HL-60 (cell line): ENCODE measurements around the gene TMEM242.

Source experiments
- CTCF ChIP-seq: IDR thresholded peaks from one replicate; pipeline ENCODE4 v1.5.1; 2011; ENCODE audit warnings: low read length, control low read depth, inconsistent platforms; ENCODE audit not compliant: insufficient read depth
- POLR2AphosphoS5 ChIP-seq: IDR thresholded peaks from 2 replicates; pipeline ENCODE4 v1.6.1; 2012; ENCODE audit warnings: low read depth
- REST ChIP-seq: IDR thresholded peaks from 2 replicates; pipeline ENCODE4 v1.6.1; 2012; ENCODE audit warnings: low read depth; ENCODE audit not compliant: insufficient replicate concordance

GRCh38 chr6:157289764-157290163 lies 33.6 kb downstream of the TMEM242 start:
- TF ChIP-seq CTCF (no peak), POLR2AphosphoS5 (no peak), REST (no peak)
